SK-N-SH treated with all-trans-retinoic acid at 6 μM for 48 hours (cell line): ENCODE data around the gene EYA4.

ENCODE experiments used
- ARNTL ChIP-seq: fragments of 450-650 bp; formaldehyde crosslinking; IDR thresholded peaks from 2 replicates; pipeline ENCODE4 v1.5.0; 2020; ENCODE audit warnings: low read depth, mild to moderate bottlenecking, moderate library complexity, borderline replicate concordance
- BACH2 ChIP-seq: fragments of 250-450 bp; sonication (Bioruptor Pico); IDR thresholded peaks from 2 replicates; pipeline ENCODE4 v1.9.0; 2021; ENCODE audit warnings: mild to moderate bottlenecking, borderline replicate concordance
- CREB5 ChIP-seq: fragments of 250-450 bp; sonication (Bioruptor Pico); IDR thresholded peaks from 2 replicates; pipeline ENCODE4 v1.5.1; 2020; ENCODE audit warnings: low read depth, mild to moderate bottlenecking, moderate library complexity
- CSRNP3 ChIP-seq: fragments of 250-450 bp; sonication (Bioruptor Pico); IDR thresholded peaks from 2 replicates; pipeline ENCODE4 v1.5.1; 2021; ENCODE audit warnings: mild to moderate bottlenecking, moderate library complexity
- PATZ1 ChIP-seq: fragments of 250-450 bp; sonication (Bioruptor Pico); IDR thresholded peaks from 2 replicates; pipeline ENCODE4 v1.8.0; 2020; ENCODE audit warnings: mild to moderate bottlenecking, moderate library complexity, borderline replicate concordance
- PPARA ChIP-seq: fragments of 250-450 bp; sonication (Bioruptor Pico); IDR thresholded peaks from 2 replicates; pipeline ENCODE4 v1.5.0; 2020; ENCODE audit warnings: mild to moderate bottlenecking, borderline replicate concordance
- RARB ChIP-seq: fragments of 250-450 bp; sonication (Bioruptor Pico); IDR thresholded peaks from 2 replicates; pipeline ENCODE4 v1.8.0; 2021; ENCODE audit warnings: mild to moderate bottlenecking, moderate library complexity
- SNAI2 ChIP-seq: fragments of 250-450 bp; sonication (Bioruptor Pico); IDR thresholded peaks from 2 replicates; pipeline ENCODE4 v1.5.0; 2020; ENCODE audit warnings: mild to moderate bottlenecking, moderate library complexity
- TOX ChIP-seq: fragments of 250-450 bp; sonication (Bioruptor Pico); IDR thresholded peaks from 2 replicates; pipeline ENCODE4 v1.8.0; 2021; ENCODE audit warnings: mild to moderate bottlenecking, moderate library complexity, borderline replicate concordance
- ZFP3 ChIP-seq: fragments of 250-450 bp; sonication (Bioruptor Pico); IDR thresholded peaks from 2 replicates; pipeline ENCODE4 v1.5.0; 2020; ENCODE audit warnings: mild to moderate bottlenecking, moderate library complexity
- ZNF70 ChIP-seq: fragments of 450-650 bp; formaldehyde crosslinking; IDR thresholded peaks from 2 replicates; pipeline ENCODE4 v1.5.0; 2020; ENCODE audit warnings: mild to moderate bottlenecking, moderate library complexity
- ZNF8 ChIP-seq: fragments of 450-650 bp; formaldehyde crosslinking; IDR thresholded peaks from 2 replicates; pipeline ENCODE4 v1.5.0; 2020; ENCODE audit warnings: mild to moderate bottlenecking, moderate library complexity

GRCh38 chr6:133259561-133259960 is 18.4 kb downstream of the EYA4 start:
- TF ChIP-seq CSRNP3 (CRISPR knock-in tag) (no peak), PATZ1 (no peak), RARB (CRISPR knock-in tag) (no peak), ZNF8 (no peak), ZFP3 (CRISPR knock-in tag) (no peak), PPARA (no peak), ARNTL (no peak), TOX (no peak), ZNF70 (no peak), CREB5 (CRISPR knock-in tag) (no peak), SNAI2 (CRISPR knock-in tag) (no peak), BACH2 (CRISPR knock-in tag) (no peak)
